BLaER1 treated with 17β-estradiol and CSF1 and Interleukin-3, amounts not matched to agents 10 nM and 100 nM (cell line): ENCODE data around the gene KANK2.
A peak's percentile ranks its signal among the peaks of the same experiment; 100 is the strongest.

Experiments
- H3K27ac ChIP-seq, 11 experiments: shearing (Covaris generic); formaldehyde crosslinking; 2 replicates each; pipeline ENCODE4 v1.8.1; 2022
- H3K27me3 ChIP-seq, 11 experiments: shearing (Covaris generic); formaldehyde crosslinking; 2 replicates each; pipeline ENCODE4 v1.8.1; 2022
- H3K36me3 ChIP-seq, 11 experiments: shearing (Covaris generic); formaldehyde crosslinking; 2 replicates each; pipeline ENCODE4 v1.8.1; 2022
- H3K4me1 ChIP-seq, 10 experiments: shearing (Covaris generic); formaldehyde crosslinking; 2 replicates each; pipeline ENCODE4 v1.8.1; 2022
- H3K4me2 ChIP-seq, 11 experiments: shearing (Covaris generic); formaldehyde crosslinking; 2 replicates each; pipeline ENCODE4 v1.8.1; 2022
- H3K4me3 ChIP-seq, 10 experiments: shearing (Covaris generic); formaldehyde crosslinking; 2 replicates each; pipeline ENCODE4 v1.8.1; 2022
- H3K9ac ChIP-seq, 11 experiments: shearing (Covaris generic); formaldehyde crosslinking; 2 replicates each; pipeline ENCODE4 v1.8.1; 2022
- H3K9me3 ChIP-seq, 11 experiments: shearing (Covaris generic); formaldehyde crosslinking; replicated peaks in 1 of 11; 2 replicates each; pipeline ENCODE4 v1.8.1; 2022
- H4K20me1 ChIP-seq, 11 experiments: shearing (Covaris generic); formaldehyde crosslinking; 2 replicates each; pipeline ENCODE4 v1.8.1; 2022
- Cebpa-rat ChIP-seq, 11 experiments: shearing (Covaris generic); IDR thresholded peaks; 2 replicates each; pipeline ENCODE4 v1.8.1; 2022

KANK2 gene

DNA sequence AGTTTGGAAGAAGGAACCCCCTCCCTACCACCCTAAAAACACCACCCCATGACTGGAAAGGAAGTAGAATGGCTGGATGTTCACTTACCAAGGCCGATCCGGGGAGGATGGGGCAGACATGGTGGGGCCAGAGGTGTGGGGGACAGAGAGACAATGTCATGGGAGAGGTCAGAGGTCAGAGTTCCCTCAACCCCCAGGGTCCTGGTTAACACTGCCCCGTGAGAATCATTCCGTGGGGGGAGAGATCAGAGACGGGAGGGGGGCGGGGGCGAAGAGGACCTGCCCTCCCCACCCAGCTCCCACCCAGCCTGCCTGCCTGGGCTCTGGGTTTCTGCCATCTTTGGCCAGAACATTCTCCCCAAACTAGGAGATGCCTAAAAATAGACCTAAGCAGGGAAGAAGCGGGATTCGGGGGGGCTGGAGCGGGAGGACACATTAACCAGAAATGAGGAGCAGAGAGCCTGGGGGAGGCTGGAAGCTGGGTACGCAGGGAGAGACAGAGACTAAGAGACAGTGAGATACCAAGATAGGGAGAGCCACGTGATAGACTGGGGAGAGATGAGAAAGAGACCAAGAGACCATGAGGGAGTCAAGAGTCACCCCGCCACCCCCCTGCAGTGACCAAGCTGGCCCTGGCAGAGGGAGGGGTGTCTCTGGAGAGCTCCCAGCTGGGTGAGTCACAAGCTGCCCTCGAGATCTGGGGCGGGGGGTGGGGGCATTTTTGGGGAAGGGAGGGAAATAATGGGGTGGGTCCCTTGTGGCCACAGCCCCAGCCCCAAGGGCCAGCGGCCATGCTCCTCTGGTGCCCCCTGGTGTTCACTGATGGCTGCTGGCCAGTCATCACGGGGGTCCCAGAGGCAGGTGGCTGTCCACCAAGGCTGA, 6.1 kb upstream of the KANK2 start:
- H3K9ac ChIP-seq, result peak overlapping the region in 10 of 11 experiments; percentile 26 to 46 (median 34); a peak in 13 of 22 replicates
- no peak overlapping the region for H3K4me3 ChIP-seq
- peaks cover 0 to 20% (median 0%) of the 10 kb centered on the region in 11 experiments; a peak in 5 of 22 replicates for H4K20me1 ChIP-seq
- H3K27ac ChIP-seq, result peak overlapping the region in 9 of 11 experiments; percentile 17 to 73 (median 53); a peak in 14 of 22 replicates
- H3K4me1 ChIP-seq, result peaks cover 37 to 63% (median 43%) of the 10 kb centered on the region in 10 experiments
- TF ChIP-seq Cebpa-rat (IDR thresholded peaks at IDR 0.05), result no peak
- H3K9me3 ChIP-seq, result no peaks in the 10 kb centered on the region
- no peaks in the 10 kb centered on the region for H3K36me3 ChIP-seq
- H3K4me2 ChIP-seq, result peak overlapping the region; percentile 65 to 91 (median 77)
- H3K27me3 ChIP-seq, result peaks cover 0 to 14% (median 0%) of the 10 kb centered on the region in 11 experiments; a peak in 5 of 22 replicates

- Histone ChIP-seq H3K9ac (peak overlapping the region in 7 of 11 experiments; percentile 26 to 46 (median 40); a peak in 8 of 22 replicates), H4K20me1 (peaks cover 0 to 12% (median 0%) of the 10 kb centered on the region in 11 experiments; a peak in 3 of 22 replicates), H3K36me3 (no peaks in the 10 kb centered on the region), H3K27me3 (peaks cover 0 to 14% (median 0%) of the 10 kb centered on the region in 11 experiments; a peak in 5 of 22 replicates), H3K4me3 (no peak overlapping the region), H3K27ac (peak overlapping the region in 8 of 11 experiments; percentile 37 to 72 (median 54); a peak in 8 of 22 replicates), H3K4me1 (peaks cover 38 to 71% (median 50%) of the 10 kb centered on the region in 10 experiments), H3K9me3 (no peaks in the 10 kb centered on the region), H3K4me2 (peak overlapping the region; percentile 65 to 91 (median 77); a peak in 21 of 22 replicates)
- TF ChIP-seq Cebpa-rat (IDR thresholded peaks at IDR 0.05), result no peak
Measured at GRCh38 chr19:11202488-11203193, 5.3 kb upstream of the KANK2 start.

DNA sequence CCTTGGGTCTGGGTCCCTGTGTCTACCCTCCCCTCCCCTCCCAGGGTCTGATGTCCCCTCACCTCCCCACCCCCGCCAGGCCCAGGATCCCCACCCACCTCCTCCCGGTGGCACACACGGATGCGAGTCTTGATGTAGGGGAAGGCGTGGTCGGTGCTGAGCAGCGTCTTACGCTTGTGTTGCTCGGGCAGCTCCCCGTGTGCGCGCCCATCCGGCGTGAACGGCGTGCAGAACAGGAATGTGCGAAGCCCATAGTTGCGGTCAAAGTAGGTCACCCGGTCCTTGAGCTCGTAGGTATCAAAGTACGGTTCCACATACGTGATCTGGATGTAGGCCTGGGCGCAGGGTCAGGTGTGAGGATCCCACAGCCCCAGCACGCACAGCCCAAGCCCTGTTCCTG, 4.4 kb upstream of the KANK2 start:
- TF ChIP-seq Cebpa-rat (IDR thresholded peaks at IDR 0.05), result no peak
- Histone ChIP-seq H3K9ac (no peak overlapping the region), H3K36me3 (no peaks in the 10 kb centered on the region), H3K4me2 (peak overlapping the region in 5 of 11 experiments; percentile 65 to 83 (median 77); a peak in 4 of 22 replicates), H3K9me3 (no peaks in the 10 kb centered on the region), H3K4me1 (peaks cover 41 to 71% (median 53%) of the 10 kb centered on the region in 10 experiments), H3K4me3 (no peak overlapping the region), H3K27me3 (peaks cover 0 to 12% (median 0%) of the 10 kb centered on the region in 11 experiments; a peak in 5 of 22 replicates), H4K20me1 (peaks cover 0 to 9% (median 0%) of the 10 kb centered on the region in 11 experiments; a peak in 3 of 22 replicates), H3K27ac (no peak overlapping the region)

GRCh38 chr19:11200931-11201330, 3.6 kb upstream of the KANK2 start:
- Histone ChIP-seq H3K27me3 (peaks cover 0 to 3% (median 0%) of the 10 kb centered on the region in 11 experiments; a peak in 1 of 22 replicates), H3K9ac (no peak overlapping the region), H3K27ac (no peak overlapping the region), H4K20me1 (peaks cover 0 to 9% (median 0%) of the 10 kb centered on the region in 11 experiments; a peak in 2 of 22 replicates), H3K4me3 (no peak overlapping the region), H3K9me3 (no peaks in the 10 kb centered on the region), H3K4me2 (no peak overlapping the region), H3K36me3 (no peaks in the 10 kb centered on the region), H3K4me1 (peaks cover 46 to 74% (median 58%) of the 10 kb centered on the region in 10 experiments)
- no peak for TF ChIP-seq Cebpa-rat (IDR thresholded peaks at IDR 0.05)

GRCh38 chr19:11200015-11200574, 2.8 kb upstream of the KANK2 start:
- Histone ChIP-seq H4K20me1 (peaks cover 0 to 9% (median 0%) of the 10 kb centered on the region in 11 experiments; a peak in 2 of 22 replicates), H3K4me1 (peaks cover 44 to 74% (median 60%) of the 10 kb centered on the region in 10 experiments), H3K4me3 (no peak overlapping the region), H3K4me2 (no peak overlapping the region), H3K27me3 (no peaks in the 10 kb centered on the region), H3K9ac (no peak overlapping the region), H3K27ac (no peak overlapping the region), H3K36me3 (no peaks in the 10 kb centered on the region; a peak in 1 of 22 replicates), H3K9me3 (no peaks in the 10 kb centered on the region)
- no peak for TF ChIP-seq Cebpa-rat (IDR thresholded peaks at IDR 0.05)

- H3K9ac ChIP-seq, result no peak overlapping the region; a peak in 1 of 22 replicates
Measured at GRCh38 chr19:11199517-11199916, 2.2 kb upstream of the KANK2 start.

GRCh38 chr19:11198769-11199424, 1.6 kb upstream of the KANK2 start:
- no peaks in the 10 kb centered on the region for H4K20me1 ChIP-seq
- H3K27ac ChIP-seq, result no peak overlapping the region
- no peaks in the 10 kb centered on the region for H3K27me3 ChIP-seq
- peaks cover 44 to 74% (median 60%) of the 10 kb centered on the region in 10 experiments for H3K4me1 ChIP-seq
- no peak for TF ChIP-seq Cebpa-rat (IDR thresholded peaks at IDR 0.05)
- H3K36me3 ChIP-seq, result peaks cover 0 to 6% (median 2%) of the 10 kb centered on the region in 11 experiments; a peak in 14 of 22 replicates
- H3K9me3 ChIP-seq, result no peaks in the 10 kb centered on the region
- peak overlapping the region in 8 of 11 experiments; percentile 1 to 96 (median 27); a peak in 9 of 22 replicates for H3K4me2 ChIP-seq
- H3K9ac ChIP-seq, result peak overlapping the region in 2 of 11 experiments; percentile 2 to 15; a peak in 2 of 22 replicates
- no peak overlapping the region for H3K4me3 ChIP-seq

More at GRCh38 chr19:11199517-11199916, 2.2 kb upstream of the KANK2 start:
- no peak overlapping the region for H3K27ac ChIP-seq
- TF ChIP-seq Cebpa-rat (IDR thresholded peaks at IDR 0.05), result no peak
- H3K4me1 ChIP-seq, result peaks cover 44 to 74% (median 60%) of the 10 kb centered on the region in 10 experiments
- H3K9me3 ChIP-seq, result no peaks in the 10 kb centered on the region
- no peaks in the 10 kb centered on the region for H3K27me3 ChIP-seq
- H3K4me2 ChIP-seq, result peak overlapping the region in 6 of 11 experiments; percentile 1 to 55 (median 27); a peak in 5 of 22 replicates
- no peak overlapping the region for H3K4me3 ChIP-seq
- H3K36me3 ChIP-seq, result no peaks in the 10 kb centered on the region; a peak in 1 of 22 replicates
- H4K20me1 ChIP-seq, result peaks cover 0 to 5% (median 0%) of the 10 kb centered on the region in 11 experiments; a peak in 2 of 22 replicates

DNA sequence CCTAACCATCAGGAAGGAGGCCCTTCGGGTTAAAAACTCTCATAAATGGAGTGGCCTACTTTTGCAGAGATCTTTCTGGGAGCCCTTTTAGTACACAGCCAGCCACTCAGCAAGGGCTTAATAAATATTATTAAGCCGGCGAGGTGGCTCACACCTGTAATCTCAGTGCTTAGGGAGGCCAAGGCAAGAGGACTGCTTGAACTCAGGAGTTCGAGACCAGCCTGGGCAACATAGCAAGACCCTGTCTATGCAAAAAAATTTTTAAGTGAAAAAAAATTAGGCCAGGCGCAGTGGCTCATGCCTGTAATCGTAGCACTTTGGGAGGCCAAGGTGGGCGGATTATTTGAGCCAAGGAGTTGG, 810 bp upstream of the KANK2 start:
- H3K27me3 ChIP-seq, result no peaks in the 10 kb centered on the region
- TF ChIP-seq Cebpa-rat (IDR thresholded peaks at IDR 0.05), result no peak
- peak overlapping the region in 9 of 10 experiments; percentile 63 to 81 (median 76); a peak in 11 of 20 replicates for H3K4me3 ChIP-seq
- H3K9me3 ChIP-seq, result no peaks in the 10 kb centered on the region
- peak overlapping the region in 7 of 11 experiments; percentile 81 to 86 (median 82); a peak in 10 of 22 replicates for H3K9ac ChIP-seq
- H3K4me1 ChIP-seq, result peaks cover 44 to 74% (median 61%) of the 10 kb centered on the region in 10 experiments
- peak overlapping the region in 7 of 11 experiments; percentile 12 to 81 (median 76); a peak in 6 of 22 replicates for H3K27ac ChIP-seq
- peaks cover 7 to 13% (median 9%) of the 10 kb centered on the region in 11 experiments; a peak in 21 of 22 replicates for H3K36me3 ChIP-seq
- H4K20me1 ChIP-seq, result no peaks in the 10 kb centered on the region
- H3K4me2 ChIP-seq, result peak overlapping the region; percentile 55 to 99 (median 96)
